Adipocyte (in vitro differentiated cells): ENCODE data around the gene PITX1.

Source experiments
- DNase-seq: peaks from one replicate; pipeline ENCODE4 v3.0.0-alpha.2; 2015; ENCODE audit warnings: low read depth
- H3K27me3 ChIP-seq: replicated peaks from 2 replicates; pipeline ENCODE4 v1.7.0; 2013; ENCODE audit warnings: mild to moderate bottlenecking, low read length, moderate library complexity; ENCODE audit not compliant: control insufficient read depth, insufficient read depth
- H3K36me3 ChIP-seq: 2 replicates; pipeline ENCODE4 v1.7.0; 2013; ENCODE audit warnings: low read length, mild to moderate bottlenecking, moderate library complexity; ENCODE audit not compliant: control insufficient read depth, insufficient read depth, severe bottlenecking
- H3K4me1 ChIP-seq: 2 replicates; pipeline ENCODE4 v1.7.0; 2013; ENCODE audit warnings: mild to moderate bottlenecking, low read length, moderate library complexity; ENCODE audit not compliant: control insufficient read depth, insufficient read depth
- H3K4me3 ChIP-seq: 2 replicates; pipeline ENCODE4 v1.7.0; 2013; ENCODE audit warnings: mild to moderate bottlenecking, low read length, moderate library complexity
- H3K9ac ChIP-seq: 2 replicates; pipeline ENCODE4 v1.7.0; 2013; ENCODE audit warnings: mild to moderate bottlenecking, low read length, moderate library complexity
- H3K9me3 ChIP-seq: 2 replicates; pipeline ENCODE4 v1.7.0; 2013; ENCODE audit warnings: mild to moderate bottlenecking, low read length, moderate library complexity; ENCODE audit not compliant: control insufficient read depth

The PITX1 gene

DNA sequence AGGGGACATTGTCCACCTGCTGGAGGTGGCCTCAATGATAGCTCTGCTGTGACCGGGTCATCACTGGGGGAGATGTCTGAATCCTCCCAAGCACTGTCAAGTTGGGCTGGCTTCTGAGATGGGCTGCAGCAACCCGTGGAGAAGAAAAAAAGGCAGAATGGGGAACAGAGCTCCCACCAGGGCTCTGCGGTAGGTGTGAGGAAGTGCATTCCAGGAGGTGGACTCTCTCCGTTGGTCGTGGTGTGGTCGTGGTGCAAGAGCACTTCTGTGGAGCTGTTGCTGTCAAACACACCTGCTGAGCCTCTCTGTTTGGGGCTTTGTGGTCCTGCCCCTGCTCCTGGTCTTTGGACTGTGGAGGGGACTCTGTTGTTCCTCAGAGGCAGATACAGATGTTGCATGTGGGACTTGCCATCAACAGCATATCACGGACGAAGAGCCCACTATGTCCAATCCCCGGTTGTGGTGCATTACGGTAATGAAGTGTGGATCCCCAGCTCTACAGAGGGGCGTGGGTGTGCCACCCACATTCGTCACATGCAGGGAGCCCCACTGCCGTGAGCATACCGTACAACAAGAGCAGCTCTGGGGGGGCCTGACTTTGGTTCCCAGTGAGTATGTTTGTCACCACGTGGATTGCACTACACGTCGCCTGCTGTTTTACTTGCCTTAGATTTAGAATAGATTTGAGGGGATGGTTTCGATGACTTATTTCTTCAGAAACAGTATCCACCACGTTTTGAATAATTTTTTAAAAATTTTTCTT lies 36.0 kb upstream of the PITX1 start:
- Histone ChIP-seq H3K4me3 (no peak overlapping the region), H3K9ac (no peak overlapping the region), H3K4me1 (no peaks in the 10 kb centered on the region), H3K36me3 (no peaks in the 10 kb centered on the region), H3K27me3 (peaks cover 50% of the 10 kb centered on the region), H3K9me3 (no peaks in the 10 kb centered on the region)
- no peak for DNase-seq

GRCh38 chr5:135069016-135069770 lies 35.2 kb upstream of the PITX1 start:
- Histone ChIP-seq H3K4me3 (no peak overlapping the region), H3K9me3 (no peaks in the 10 kb centered on the region), H3K9ac (no peak overlapping the region), H3K27me3 (peaks cover 55% of the 10 kb centered on the region), H3K4me1 (no peaks in the 10 kb centered on the region), H3K36me3 (no peaks in the 10 kb centered on the region)
- DNase-seq, result no peak

DNA sequence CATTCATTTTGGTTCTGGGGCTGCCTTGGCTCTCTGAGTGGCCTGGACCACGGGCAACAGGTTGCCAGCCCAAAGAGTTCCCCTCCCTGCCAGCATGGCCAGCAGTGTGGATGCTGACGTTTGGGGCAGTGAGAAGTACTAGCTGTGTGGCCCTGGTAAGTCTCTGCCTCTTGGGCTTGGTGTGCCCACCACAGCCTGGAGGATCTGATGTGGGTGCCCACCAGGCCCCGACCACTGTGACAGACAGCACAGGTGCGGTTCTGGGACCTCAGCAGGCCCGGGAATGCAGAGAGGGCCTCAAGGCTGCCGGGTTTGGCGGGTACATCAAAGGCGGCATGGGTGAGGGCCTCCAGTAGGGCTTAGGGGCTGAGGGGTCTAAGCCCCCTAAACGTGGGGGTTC lies 33.6 kb upstream of the PITX1 start:
- H3K9me3 ChIP-seq, result no peaks in the 10 kb centered on the region
- DNase-seq, result no peak
- no peaks in the 10 kb centered on the region for H3K4me1 ChIP-seq
- no peak overlapping the region for H3K9ac ChIP-seq
- H3K36me3 ChIP-seq, result no peaks in the 10 kb centered on the region
- peaks cover 68% of the 10 kb centered on the region for H3K27me3 ChIP-seq
- no peak overlapping the region for H3K4me3 ChIP-seq

DNA sequence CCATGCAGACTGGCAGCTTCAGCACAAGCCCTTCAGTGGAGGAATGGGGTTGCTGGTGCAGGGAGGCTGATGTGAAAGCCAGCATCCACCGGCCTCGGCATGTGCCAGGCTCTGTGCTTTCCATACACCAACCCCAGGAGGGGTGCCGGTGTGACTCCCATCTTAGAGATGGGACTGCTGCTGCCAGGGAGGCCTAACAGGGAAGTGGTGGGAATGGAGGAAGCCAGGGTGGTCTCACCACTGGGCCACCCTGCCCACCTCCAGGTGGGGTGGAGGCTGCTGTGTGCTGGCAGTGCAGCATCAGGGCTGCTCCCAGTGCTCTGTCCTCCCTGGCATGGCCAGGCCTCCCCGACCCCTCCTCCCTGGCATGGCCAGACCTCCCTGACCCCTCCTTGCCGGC lies 32.8 kb upstream of the PITX1 start:
- H3K4me1 ChIP-seq, result no peaks in the 10 kb centered on the region
- H3K36me3 ChIP-seq, result no peaks in the 10 kb centered on the region
- H3K27me3 ChIP-seq, result peaks cover 63% of the 10 kb centered on the region
- H3K4me3 ChIP-seq, result no peak overlapping the region
- H3K9ac ChIP-seq, result no peak overlapping the region
- no peak for DNase-seq
- H3K9me3 ChIP-seq, result no peaks in the 10 kb centered on the region

DNA sequence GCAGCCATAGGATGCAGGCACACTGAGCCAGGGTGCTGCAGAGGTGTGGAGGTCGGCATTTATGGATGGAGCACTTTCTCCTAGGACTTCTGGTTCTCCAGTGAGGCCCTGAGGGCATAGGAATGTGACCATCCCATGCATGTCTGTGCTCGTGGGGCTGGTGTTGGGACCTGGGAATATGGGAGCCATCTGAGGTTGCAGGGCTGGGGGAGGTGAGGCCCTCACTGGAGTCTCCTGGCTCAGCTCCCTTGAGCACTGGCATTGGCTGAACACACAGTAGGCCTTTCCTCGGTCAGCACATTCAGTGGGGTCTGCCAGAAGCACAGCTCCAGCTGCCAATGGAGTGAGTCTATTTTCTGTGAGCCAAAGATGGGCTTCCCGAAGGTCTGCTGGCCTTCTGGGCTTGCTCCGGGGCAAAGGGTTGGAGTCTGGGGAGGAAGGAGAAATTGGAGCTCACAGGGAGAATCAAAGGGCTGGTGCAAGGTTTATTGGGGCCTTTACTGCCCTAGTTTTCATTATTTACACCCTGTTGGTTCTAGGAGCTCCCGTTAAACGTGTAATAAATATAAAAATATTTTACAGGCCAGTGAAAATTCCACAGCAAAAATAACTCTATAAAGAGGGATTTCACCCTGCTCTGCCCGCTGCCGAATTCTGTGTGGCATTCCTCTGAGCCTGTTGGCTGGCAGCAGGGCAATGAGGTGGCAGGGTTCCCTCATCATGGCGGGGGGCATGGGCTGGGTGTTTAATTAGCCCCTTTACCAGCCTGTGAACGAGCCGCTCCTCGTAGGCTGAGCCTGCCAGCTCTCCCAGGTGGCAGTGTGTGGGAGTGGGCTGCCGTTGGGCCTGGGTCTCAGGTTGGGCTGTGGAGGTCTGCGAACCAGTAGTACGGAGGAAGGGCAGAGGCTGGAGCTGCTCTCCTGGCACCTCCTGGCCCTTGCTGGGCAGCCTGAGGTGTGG lies 31.6 kb upstream of the PITX1 start:
- Histone ChIP-seq H3K36me3 (no peaks in the 10 kb centered on the region), H3K9ac (no peak overlapping the region), H3K4me1 (no peaks in the 10 kb centered on the region), H3K4me3 (no peak overlapping the region), H3K9me3 (no peaks in the 10 kb centered on the region), H3K27me3 (peaks cover 61% of the 10 kb centered on the region)
- no peak for DNase-seq

DNA sequence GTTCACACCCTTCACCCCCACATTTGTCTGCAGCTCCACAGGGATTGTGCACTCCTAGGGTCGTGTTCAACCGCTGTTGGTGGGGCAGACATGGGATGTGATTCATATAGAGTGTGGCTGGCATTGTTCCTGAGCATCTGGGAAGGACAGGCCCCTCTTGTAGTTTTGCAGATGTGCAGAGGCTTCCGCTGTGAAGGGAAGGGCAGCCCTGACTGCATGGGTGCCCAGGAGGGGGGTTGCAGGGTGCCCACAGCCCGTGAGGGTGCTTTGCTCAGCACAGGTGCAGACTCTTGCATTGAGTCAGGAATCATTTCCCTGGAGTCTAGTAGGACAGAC lies 30.2 kb upstream of the PITX1 start:
- H3K9ac ChIP-seq, result no peak overlapping the region
- no peaks in the 10 kb centered on the region for H3K9me3 ChIP-seq
- H3K4me3 ChIP-seq, result no peak overlapping the region
- H3K27me3 ChIP-seq, result peaks cover 49% of the 10 kb centered on the region
- H3K36me3 ChIP-seq, result no peaks in the 10 kb centered on the region
- no peaks in the 10 kb centered on the region for H3K4me1 ChIP-seq
- no peak for DNase-seq

DNA sequence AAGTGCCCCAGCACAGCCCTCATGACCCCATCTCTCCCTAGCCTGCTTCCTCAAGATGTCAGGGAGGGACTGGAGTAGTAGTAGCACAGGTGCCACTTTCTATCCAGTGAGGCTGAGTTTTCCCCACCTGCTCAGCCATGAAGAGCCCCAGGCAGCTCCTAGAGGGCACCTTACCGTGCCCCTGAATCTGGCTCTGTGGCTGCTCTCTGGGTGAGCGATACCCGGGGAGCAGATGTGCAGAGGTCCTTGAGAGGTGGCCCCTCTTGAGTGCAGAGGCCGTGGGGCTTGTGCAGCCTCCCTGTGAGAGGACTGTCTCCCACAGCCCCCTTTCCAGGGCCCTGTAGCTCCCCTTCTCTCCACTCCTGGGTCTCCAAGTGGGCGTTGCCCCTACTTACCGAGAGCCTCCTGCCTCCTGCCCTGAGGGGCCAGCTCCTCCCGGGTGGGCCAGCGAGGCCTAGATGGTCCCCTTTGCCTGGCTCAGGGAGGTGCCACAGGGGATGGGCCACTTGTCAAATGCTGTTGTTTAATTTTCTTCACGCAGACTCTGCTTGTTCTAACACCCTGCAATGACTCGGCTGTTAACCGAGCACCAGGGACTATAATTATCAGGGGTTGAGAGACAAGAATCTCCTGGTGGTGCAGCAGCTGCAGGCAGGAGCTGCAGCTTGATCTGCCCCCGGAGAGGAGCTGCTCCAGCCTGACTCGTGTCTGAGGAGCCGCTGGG lies 29.6 kb upstream of the PITX1 start:
- no peak for DNase-seq
- Histone ChIP-seq H3K9me3 (no peaks in the 10 kb centered on the region), H3K9ac (no peak overlapping the region), H3K27me3 (peaks cover 49% of the 10 kb centered on the region), H3K4me3 (no peak overlapping the region), H3K4me1 (no peaks in the 10 kb centered on the region), H3K36me3 (no peaks in the 10 kb centered on the region)

- no peak overlapping the region for H3K4me3 ChIP-seq
These were observed 29.0 kb upstream of the PITX1 start for GRCh38 chr5:135063056-135063445.

GRCh38 chr5:135062216-135063055 lies 28.4 kb upstream of the PITX1 start:
- H3K27me3 ChIP-seq, result peaks cover 53% of the 10 kb centered on the region
- H3K4me1 ChIP-seq, result no peaks in the 10 kb centered on the region
- DNase-seq, result no peak

More at GRCh38 chr5:135063056-135063445, 29.0 kb upstream of the PITX1 start:
- Histone ChIP-seq H3K4me1 (no peaks in the 10 kb centered on the region), H3K27me3 (peaks cover 54% of the 10 kb centered on the region), H3K9me3 (no peaks in the 10 kb centered on the region), H3K36me3 (no peaks in the 10 kb centered on the region), H3K9ac (no peak overlapping the region)
- DNase-seq, result no peak

GRCh38 chr5:135061001-135061400 lies 27.0 kb upstream of the PITX1 start:
- H3K4me3 ChIP-seq, result no peak overlapping the region
- no peaks in the 10 kb centered on the region for H3K9me3 ChIP-seq
- H3K36me3 ChIP-seq, result no peaks in the 10 kb centered on the region
- no peak overlapping the region for H3K9ac ChIP-seq
- H3K27me3 ChIP-seq, result peaks cover 49% of the 10 kb centered on the region
- no peak for DNase-seq
- no peaks in the 10 kb centered on the region for H3K4me1 ChIP-seq

More at GRCh38 chr5:135062216-135063055, 28.4 kb upstream of the PITX1 start:
- H3K36me3 ChIP-seq, result no peaks in the 10 kb centered on the region
- H3K9me3 ChIP-seq, result no peaks in the 10 kb centered on the region
- no peak overlapping the region for H3K4me3 ChIP-seq
- H3K9ac ChIP-seq, result no peak overlapping the region
